B cell (primary cell): ENCODE measurements around the gene PSMD11. TPM values are rescaled to one million over a fixed set of nuclear protein-coding genes. Genes with fewer than 3 reads are reported as not detected.

Source experiments
- ATAC-seq: fragments of 200-7000 bp; cut with Tn5 transposase; one replicate; pipeline ENCODE4 v1.10.0; 2021; ENCODE audit warnings: low read depth, mild to moderate bottlenecking, moderate number of reproducible peaks, moderate library complexity
- CTCF ChIA-PET: fragments of 350-600 bp; sonication (Branson Sonifier 250); formaldehyde crosslinking; loops from one replicate; lab custom pipeline; 2021; ENCODE audit warnings: antibody characterized with exemption, inconsistent platforms; lab: Charles Lee
- POLR2A ChIA-PET: fragments of 350-600 bp; sonication (Branson Sonifier 250); formaldehyde crosslinking; loops from one replicate; lab custom pipeline; 2021; ENCODE audit warnings: antibody characterized with exemption; lab: Charles Lee
- DNase-seq: peaks from one replicate; pipeline ENCODE4 v3.0.0; 2013
- H2AFZ ChIP-seq: 2 replicates; pipeline ENCODE4 v1.6.1; 2012; ENCODE audit warnings: mild to moderate bottlenecking, low read depth, low read length; ENCODE audit not compliant: insufficient read depth, poor library complexity, severe bottlenecking
- H3K27ac ChIP-seq, 2 donors: 1 replicate in 1 of 2; 2 replicates in 1 of 2; pipeline ENCODE4 v1.5.1; 2012 to 2013; ENCODE audit warnings: low read length in 2 of 2, mild to moderate bottlenecking in 2 of 2, moderate library complexity in 1 of 2
- H3K27me3 ChIP-seq, 4 experiments: fragments of 200-600 bp in 1 of 4; sonication (generic) in 1 of 4; replicated peaks in 1 of 4; 1 replicate in 2 of 4; 2 replicates in 2 of 4; pipeline versions ENCODE4 v1.6.1 to v1.7.0; 2013 to 2016; ENCODE audit warnings: low read length in 3 of 4, mild to moderate bottlenecking in 2 of 4, mixed read lengths in 1 of 4, moderate library complexity in 1 of 4; ENCODE audit not compliant: insufficient read depth in 4 of 4, control insufficient read depth in 3 of 4; ENCODE audit errors: control extremely low read depth in 1 of 4
- H3K36me3 ChIP-seq, 2 experiments: replicated peaks in 1 of 2; 1 replicate in 1 of 2; 2 replicates in 1 of 2; pipeline versions ENCODE4 v1.6.1 to v1.7.1; 2013; ENCODE audit warnings: low read length in 1 of 2; ENCODE audit not compliant: insufficient read depth in 2 of 2, control insufficient read depth in 1 of 2; ENCODE audit errors: control extremely low read depth in 1 of 2, extremely low read depth in 1 of 2
- H3K4me1 ChIP-seq, 2 donors: fragments of 200-600 bp in 1 of 2; sonication (generic) in 1 of 2; 1 replicate in 1 of 2; 2 replicates in 1 of 2; pipeline versions ENCODE4 v1.5.1 to v1.6.1; 2013 to 2017; ENCODE audit warnings: low read length in 2 of 2; ENCODE audit not compliant: control insufficient read depth in 2 of 2, insufficient read depth in 2 of 2
- H3K4me2 ChIP-seq: replicated peaks from 2 replicates; pipeline ENCODE3; 2012; ENCODE audit warnings: mild to moderate bottlenecking, low read depth, low read length; ENCODE audit not compliant: poor library complexity, severe bottlenecking
- H3K4me3 ChIP-seq, 5 experiments: fragments of 200-600 bp in 1 of 5; sonication (generic) in 1 of 5; 1 replicate in 3 of 5; 2 replicates in 2 of 5; pipeline versions ENCODE4 v1.5.1 to v1.7.0; 2011 to 2016; ENCODE audit warnings: low read length in 4 of 5, mild to moderate bottlenecking in 4 of 5, low read depth in 2 of 5, control low read depth in 1 of 5, moderate library complexity in 1 of 5; ENCODE audit not compliant: insufficient read depth in 1 of 5; ENCODE audit errors: control extremely low read depth in 1 of 5, extremely low read depth in 1 of 5
- H3K79me2 ChIP-seq: fragments of 200-600 bp; sonication (generic); one replicate; pipeline ENCODE4 v1.6.0; 2016; ENCODE audit warnings: low read length; ENCODE audit not compliant: control insufficient read depth, insufficient read depth
- H3K9ac ChIP-seq: fragments of 200-600 bp; sonication (generic); 2 replicates; pipeline ENCODE4 v1.6.1; 2017; ENCODE audit warnings: mild to moderate bottlenecking, low read length, moderate library complexity
- H3K9me3 ChIP-seq, 3 donors: one replicate each; pipeline versions ENCODE4 v1.6.1 to v1.7.1; 2013; ENCODE audit warnings: low read length in 2 of 3; ENCODE audit not compliant: control insufficient read depth in 2 of 3, insufficient read depth in 1 of 3; ENCODE audit errors: control extremely low read depth in 1 of 3
- H4K20me1 ChIP-seq: 2 replicates; pipeline ENCODE4 v1.6.0; 2012; ENCODE audit warnings: mild to moderate bottlenecking, low read length; ENCODE audit not compliant: insufficient read depth, control insufficient read depth, poor library complexity, severe bottlenecking
- H3K27ac Mint-ChIP-seq: one replicate; pipeline ENCODE4 v1.8.0; 2021; ENCODE audit warnings: mixed read lengths
- H3K27me3 Mint-ChIP-seq: one replicate; pipeline ENCODE4 v1.8.0; 2021; ENCODE audit warnings: mixed read lengths
- H3K4me1 Mint-ChIP-seq: one replicate; pipeline ENCODE4 v1.8.0; 2021; ENCODE audit warnings: mixed read lengths
- H3K4me3 Mint-ChIP-seq: one replicate; pipeline ENCODE4 v1.8.0; 2021; ENCODE audit warnings: mixed read lengths
- H3K9me3 Mint-ChIP-seq: one replicate; pipeline ENCODE4 v1.8.0; 2022; ENCODE audit warnings: mixed read lengths; ENCODE audit not compliant: insufficient read depth
- CTCF ChIP-seq: fragments of 200-600 bp; IDR thresholded peaks from one replicate; pipeline ENCODE4 v1.8.0; 2022; ENCODE audit warnings: antibody characterized with exemption, mild to moderate bottlenecking
- EZH2 ChIP-seq: IDR thresholded peaks from 2 replicates; pipeline ENCODE4 v1.6.1; 2012; ENCODE audit warnings: borderline replicate concordance, low read depth, mild to moderate bottlenecking, moderate library complexity, low read length; ENCODE audit not compliant: insufficient read depth, poor library complexity, severe bottlenecking
- WGBS: methylation state at CpG from one replicate; pipeline ENCODE4 v1.1.5; 2013; ENCODE audit warnings: missing lambda C conversion rate; ENCODE audit not compliant: insufficient coverage; 5-methylcytosine and 5-hydroxymethylcytosine counted together
- intact Hi-C: fragments of 100-400 bp; cut with micrococcal nuclease; formaldehyde crosslinking; loops from one replicate; pipeline ENCODE4 v1.10.0; 2022
- polyA plus RNA-seq: library from polyadenylated mRNA; depleted of rRNA; stranded (reverse); fragments of >200 nt; gene quantifications from 2 replicates; pipeline ENCODE4 v1.2.3, GENCODE V29; 2012
- total RNA-seq, 2 donors: library from RNA; stranded (reverse); fragments of 120-200 nt in 1 of 2; gene quantifications; 1 replicate in 1 of 2; 2 replicates in 1 of 2; pipeline versions ENCODE4 v1.2.3 to v1.2.4, GENCODE V29; 2013 to 2022

PSMD11 gene
- total and polyA plus RNA-seq, 2 donors (not counting 1 experiment from before 2014, with no cell fraction given) = 23.8 to 73.4 TPM

DNA sequence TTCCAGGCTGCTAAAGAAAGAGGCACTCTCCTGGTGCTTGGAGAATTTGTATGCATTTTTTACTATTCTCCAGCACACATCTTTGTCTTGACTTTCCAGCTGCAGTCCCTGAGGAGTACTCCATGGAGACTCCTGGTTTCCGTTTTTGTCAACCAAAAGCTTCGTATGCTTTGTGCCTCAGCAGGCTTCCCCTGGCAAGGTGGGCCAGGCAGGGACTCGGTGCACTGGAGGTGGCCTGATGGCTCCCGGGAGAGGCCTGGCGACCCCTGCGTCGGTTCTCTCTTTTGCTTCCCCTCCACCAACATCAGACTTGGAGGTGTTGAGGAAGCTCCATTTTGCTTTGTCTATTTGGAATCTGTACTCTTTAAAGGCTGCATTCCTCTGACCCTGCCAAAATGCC is 66.2 kb downstream of the PSMD11 start:
- ATAC-seq (no peak), DNase-seq (no peak)
- no peak overlapping the region for H3K9ac ChIP-seq
- no peak overlapping the region for H3K4me3 ChIP-seq
- H3K4me1 ChIP-seq = peaks cover 30 to 42% of the 10 kb centered on the region in 2 donors
- TF ChIP-seq EZH2 (no peak), CTCF (no peak)
- H3K79me2 ChIP-seq = no peaks in the 10 kb centered on the region
- 87% methylated on average over 7 of the region's 7 CpGs for WGBS
- POLR2A ChIA-PET = no interaction called here
- Mint-ChIP-seq H3K27ac (no peak overlapping the region), H3K4me3 (no peak overlapping the region), H3K4me1 (peaks cover 43% of the 10 kb centered on the region), H3K9me3 (no peaks in the 10 kb centered on the region), H3K27me3 (no peaks in the 10 kb centered on the region)
- intact Hi-C loops = no loop called here
- CTCF ChIA-PET = interaction anchor here (0.5 kb wide), 1 partner anchor 46 kb away, joined by 3 read pairs; no protein-coding TSS in a partner anchor
- no peaks in the 10 kb centered on the region for H4K20me1 ChIP-seq
- H3K4me2 ChIP-seq = no peak overlapping the region
- H3K27me3 ChIP-seq = no peaks in the 10 kb centered on the region
- H3K9me3 ChIP-seq = no peaks in the 10 kb centered on the region
- no peaks in the 10 kb centered on the region for H3K36me3 ChIP-seq
- H2AFZ ChIP-seq = no peak overlapping the region
- H3K27ac ChIP-seq = no peak overlapping the region

GRCh38 chr17:32512328-32512727 is 68.0 kb downstream of the PSMD11 start:
- no peak overlapping the region for H3K4me3 ChIP-seq
- H3K79me2 ChIP-seq = no peaks in the 10 kb centered on the region
- Mint-ChIP-seq H3K4me3 (no peak overlapping the region), H3K9me3 (no peaks in the 10 kb centered on the region), H3K4me1 (peaks cover 52% of the 10 kb centered on the region), H3K27ac (no peak overlapping the region), H3K27me3 (no peaks in the 10 kb centered on the region)
- H4K20me1 ChIP-seq = no peaks in the 10 kb centered on the region
- H3K27ac ChIP-seq = no peak overlapping the region
- H3K4me1 ChIP-seq = peaks cover 40 to 55% of the 10 kb centered on the region in 2 donors
- H3K4me2 ChIP-seq = no peak overlapping the region
- no peaks in the 10 kb centered on the region for H3K36me3 ChIP-seq
- H3K9ac ChIP-seq = no peak overlapping the region
- H3K9me3 ChIP-seq = no peaks in the 10 kb centered on the region
- intact Hi-C loops = no loop called here
- no peaks in the 10 kb centered on the region for H3K27me3 ChIP-seq
- no peak for DNase-seq
- no peak for TF ChIP-seq EZH2
- TF ChIP-seq CTCF = no peak
- POLR2A ChIA-PET = interaction anchor here (0.6 kb wide), 1 partner anchor 12 kb away, joined by 4 read pairs; no protein-coding TSS in a partner anchor
- no peak for ATAC-seq
- no peak overlapping the region for H2AFZ ChIP-seq
- CTCF ChIA-PET = interaction anchor here (1.7 kb wide), 1 partner anchor 28 kb away, joined by 4 read pairs; no protein-coding TSS in a partner anchor
- WGBS = 100% methylated on average over 2 of the region's 2 CpGs
